ENCODE results near the gene TRA2A. TPM values are rescaled to one million over a fixed set of nuclear protein-coding genes. Genes with fewer than 3 reads are reported as not detected.

The TRA2A gene
- total and polyA plus RNA-seq, 9 of the 15 experiments (the other 6 are each of a cell fraction or from before 2014, with no cell fraction given), result 22.7 to 210 (median 73.9) TPM

- FAIRE-seq, result no peak
- H3K4me2 ChIP-seq (ENCODE audit: insufficient read depth, low read length), result no peak overlapping the region
- no peaks in the 10 kb centered on the region for H3K36me3 ChIP-seq (ENCODE audit: control insufficient read depth, insufficient read depth, low read length)
- 0 out of 2 replicates have a peak, but pooled peaks cover 4% of the 10 kb centered on the region for H4K20me1 ChIP-seq (replicated peaks; ENCODE audit: control insufficient read depth, insufficient read depth, low read length)
- H3K9me3 ChIP-seq (replicated peaks; ENCODE audit: control insufficient read depth, insufficient read depth, low read depth, low read length), result no peaks in the 10 kb centered on the region; the same call in 1 of the 2 replicates
- no peaks in the 10 kb centered on the region for H3K27me3 ChIP-seq (ENCODE audit: control insufficient read depth in 2 of 2, insufficient read depth in 2 of 2, low read length in 2 of 2)
- peaks cover 0 to 6% of the 10 kb centered on the region in 2 experiments; a peak in 2 of 5 replicates for H3K4me1 ChIP-seq (replicated peaks in 1 of 2; ENCODE audit: control insufficient read depth in 2 of 2, insufficient read depth in 2 of 2, low read length in 2 of 2)
- no peak overlapping the region for H3K4me3 ChIP-seq
- no peaks in the 10 kb centered on the region for H3K9me1 ChIP-seq (ENCODE audit: control insufficient read depth, insufficient read depth, low read length)
- no peak for DNase-seq (ENCODE audit: extremely low read depth in 1 of 4, low spot score in 3 of 4)
- no peak for ATAC-seq
- H3K27ac ChIP-seq (ENCODE audit: extremely low read depth, low read depth, low read length), result no peak overlapping the region
- intact Hi-C loops (cut with micrococcal nuclease) (loop anchor here (1.0 to 10.0 kb wide), 4 partner anchors 115 to 461 kb away; no protein-coding TSS in a partner anchor), in situ Hi-C loops (cut with MboI) (loop anchor here (5.0 kb wide), 1 partner anchor 273 kb away; no protein-coding TSS in a partner anchor)
- H3K79me2 ChIP-seq (ENCODE audit: control insufficient read depth, insufficient read depth, low read length), result no peaks in the 10 kb centered on the region
- H3K9ac ChIP-seq (ENCODE audit: insufficient read depth in 1 of 2, low read depth in 2 of 2, low read length in 2 of 2), result no peak overlapping the region
- no peak overlapping the region for H2AFZ ChIP-seq (ENCODE audit: low read depth, low read length)
- 29% methylated on average over 1 of the region's 1 CpG for WGBS (ENCODE audit: insufficient coverage, low coverage, missing lambda C conversion rate)
- TF ChIP-seq ZNF707 (CRISPR knock-in tag; conservative IDR thresholded peaks at IDR 0.05) (no peak), ATF3 (IDR thresholded peaks at IDR 0.05) (peak; percentile 51; the same call in 1 of the 2 replicates), ATF3 (CRISPR knock-in tag; conservative IDR thresholded peaks at IDR 0.05) (no peak), KLF10 (CRISPR knock-in tag; IDR thresholded peaks at IDR 0.05) (no peak), ZKSCAN8 (CRISPR knock-in tag; IDR thresholded peaks at IDR 0.05) (no peak)
- TF ChIP-seq, protein P1, sequence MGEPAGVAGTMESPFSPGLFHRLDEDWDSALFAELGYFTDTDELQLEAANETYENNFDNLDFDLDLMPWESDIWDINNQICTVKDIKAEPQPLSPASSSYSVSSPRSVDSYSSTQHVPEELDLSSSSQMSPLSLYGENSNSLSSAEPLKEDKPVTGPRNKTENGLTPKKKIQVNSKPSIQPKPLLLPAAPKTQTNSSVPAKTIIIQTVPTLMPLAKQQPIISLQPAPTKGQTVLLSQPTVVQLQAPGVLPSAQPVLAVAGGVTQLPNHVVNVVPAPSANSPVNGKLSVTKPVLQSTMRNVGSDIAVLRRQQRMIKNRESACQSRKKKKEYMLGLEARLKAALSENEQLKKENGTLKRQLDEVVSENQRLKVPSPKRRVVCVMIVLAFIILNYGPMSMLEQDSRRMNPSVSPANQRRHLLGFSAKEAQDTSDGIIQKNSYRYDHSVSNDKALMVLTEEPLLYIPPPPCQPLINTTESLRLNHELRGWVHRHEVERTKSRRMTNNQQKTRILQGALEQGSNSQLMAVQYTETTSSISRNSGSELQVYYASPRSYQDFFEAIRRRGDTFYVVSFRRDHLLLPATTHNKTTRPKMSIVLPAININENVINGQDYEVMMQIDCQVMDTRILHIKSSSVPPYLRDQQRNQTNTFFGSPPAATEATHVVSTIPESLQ (CRISPR knock-in tag; IDR thresholded peaks at IDR 0.05), result no peak
- POLR2A ChIA-PET, result interaction anchor here (1.0 kb wide), 1 partner anchor 15 kb away, joined by 3 read pairs; no protein-coding TSS in a partner anchor
- CTCF ChIA-PET (ENCODE audit: low intra/inter-chr PET ratio), result interaction anchor here (1.2 to 4.8 kb wide), 6 partner anchors 115 to 284 kb away, joined by 7 to 73 read pairs (median 20); no protein-coding TSS in a partner anchor
- no TSS peak for BruUV-seq (replicated peaks)
These were observed 13.7 kb upstream of the TRA2A start for GRCh38 chr7:23545493-23545892.

Data from K562 (cell line).